Measurements from ENCODE around the gene ATF4.

- TF ChIP-seq CTCF (IDR thresholded peaks at IDR 0.05; ENCODE audit: low read depth, low read length) (no peak), POLR2A (IDR thresholded peaks at IDR 0.05; ENCODE audit: extremely low read depth, insufficient read length) (no peak)
These were observed 6.6 kb upstream of the ATF4 start for GRCh38 chr22:39513791-39514190.

Data from NB4 (cell line).